ENCODE data around the gene SLC4A5. TPM values are rescaled to one million over a fixed set of nuclear protein-coding genes. Genes with fewer than 3 reads are reported as not detected.

SLC4A5 gene
- total RNA-seq, 1 experiment from 2014 or later, result not detected

DNA sequence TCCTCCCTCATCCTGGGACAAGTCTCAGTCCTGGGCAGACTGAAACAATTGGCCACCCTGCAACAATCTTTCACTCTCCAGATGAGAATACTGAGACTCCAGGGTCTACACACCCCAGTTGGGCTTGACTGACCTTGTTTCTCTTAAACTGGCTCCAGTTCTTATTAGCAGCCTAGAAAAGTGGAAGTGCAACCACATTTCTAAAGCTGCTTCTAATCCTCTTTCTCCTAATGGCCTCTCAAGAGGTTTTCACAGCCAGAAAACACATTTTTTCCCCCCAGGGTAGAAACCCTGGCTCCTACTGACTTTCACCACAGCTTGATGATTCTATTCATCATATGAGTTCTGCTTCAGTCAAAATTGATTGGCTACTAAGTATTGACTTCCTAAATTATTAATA is 45.8 kb downstream of the SLC4A5 start:
- POLR2A ChIA-PET (ENCODE audit: unreplicated experiment), result no interaction called here
- CTCF ChIA-PET, result no interaction called here
- Histone ChIP-seq H3K27me3 (ENCODE audit: insufficient read depth, low read depth) (0 out of 2 replicates have a peak, but pooled peaks cover 17% of the 10 kb centered on the region), H4K20me1 (ENCODE audit: insufficient read depth) (no peaks in the 10 kb centered on the region), H3K9me3 (ENCODE audit: insufficient read depth, low read depth) (peaks cover 6% of the 10 kb centered on the region; the same call in 1 of the 2 replicates), H3F3A (ENCODE audit: insufficient read depth, low read depth) (no peaks in the 10 kb centered on the region), H2AFZ (no peak overlapping the region), H3K27ac (no peak overlapping the region), H3K79me2 (ENCODE audit: low read depth) (no peaks in the 10 kb centered on the region), H3K4me1 (replicated peaks; ENCODE audit: insufficient read depth) (no peaks in the 10 kb centered on the region), H3K4me3 (no peak overlapping the region), H3K36me3 (ENCODE audit: low read depth) (no peaks in the 10 kb centered on the region), H3K4me2 (no peak overlapping the region), H3K9me2 (ENCODE audit: insufficient read depth) (no peaks in the 10 kb centered on the region)
- TF ChIP-seq, protein P1, sequence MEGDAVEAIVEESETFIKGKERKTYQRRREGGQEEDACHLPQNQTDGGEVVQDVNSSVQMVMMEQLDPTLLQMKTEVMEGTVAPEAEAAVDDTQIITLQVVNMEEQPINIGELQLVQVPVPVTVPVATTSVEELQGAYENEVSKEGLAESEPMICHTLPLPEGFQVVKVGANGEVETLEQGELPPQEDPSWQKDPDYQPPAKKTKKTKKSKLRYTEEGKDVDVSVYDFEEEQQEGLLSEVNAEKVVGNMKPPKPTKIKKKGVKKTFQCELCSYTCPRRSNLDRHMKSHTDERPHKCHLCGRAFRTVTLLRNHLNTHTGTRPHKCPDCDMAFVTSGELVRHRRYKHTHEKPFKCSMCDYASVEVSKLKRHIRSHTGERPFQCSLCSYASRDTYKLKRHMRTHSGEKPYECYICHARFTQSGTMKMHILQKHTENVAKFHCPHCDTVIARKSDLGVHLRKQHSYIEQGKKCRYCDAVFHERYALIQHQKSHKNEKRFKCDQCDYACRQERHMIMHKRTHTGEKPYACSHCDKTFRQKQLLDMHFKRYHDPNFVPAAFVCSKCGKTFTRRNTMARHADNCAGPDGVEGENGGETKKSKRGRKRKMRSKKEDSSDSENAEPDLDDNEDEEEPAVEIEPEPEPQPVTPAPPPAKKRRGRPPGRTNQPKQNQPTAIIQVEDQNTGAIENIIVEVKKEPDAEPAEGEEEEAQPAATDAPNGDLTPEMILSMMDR (conservative IDR thresholded peaks at IDR 0.05), result no peak
- TF ChIP-seq EZH2 (IDR thresholded peaks at IDR 0.05; ENCODE audit: low read depth), result no peak
- BruUV-seq (replicated peaks), result no TSS peak
- no peak for DNase-seq
- intact Hi-C loops (cut with micrococcal nuclease; ENCODE audit: unreplicated experiment), result no loop called here

DNA sequence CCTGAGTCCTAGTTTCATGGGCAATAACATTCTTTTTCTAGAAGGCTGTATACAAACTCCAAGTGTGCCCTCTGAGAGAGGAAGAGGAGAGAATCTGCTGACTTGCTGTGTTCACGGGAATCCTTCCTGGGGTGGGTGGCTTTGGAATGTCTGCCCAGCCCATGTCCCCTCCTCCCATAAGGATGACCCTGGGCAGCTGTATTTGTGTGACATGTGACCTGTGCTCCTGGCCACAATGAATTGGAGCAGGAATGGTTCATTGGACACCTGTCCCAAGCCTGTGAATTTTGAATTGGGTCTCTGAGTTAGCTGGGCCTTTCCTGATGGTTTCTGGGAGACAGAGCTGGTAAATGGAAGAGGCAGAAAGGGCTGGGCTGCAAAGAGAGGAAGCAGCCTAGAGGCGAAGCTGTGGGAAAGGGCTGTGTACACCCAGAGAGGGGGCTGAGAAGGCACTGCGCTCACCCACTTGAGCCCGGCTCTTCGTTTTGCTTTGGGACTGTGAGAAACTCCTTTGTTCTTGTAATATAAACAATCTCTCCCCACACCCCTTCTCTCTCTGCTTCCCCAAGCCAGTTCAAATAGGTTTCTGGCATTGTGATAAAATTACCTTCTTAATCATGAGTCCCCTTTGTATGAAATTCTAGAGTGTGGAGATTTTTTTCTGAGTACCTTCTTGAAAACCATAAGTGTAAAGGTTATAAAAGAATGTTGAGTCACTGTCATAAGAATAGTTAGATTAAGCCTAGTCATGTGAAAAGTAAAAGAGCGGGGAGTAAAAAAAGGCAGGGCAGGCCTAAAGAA is 49.8 kb downstream of the SLC4A5 start:
- ChIA-PET POLR2A (ENCODE audit: unreplicated experiment) (no interaction called here), CTCF (no interaction called here)
- no peak overlapping the region for H3K4me3 ChIP-seq
- no peak for DNase-seq
- peaks cover 6% of the 10 kb centered on the region; the same call in 1 of the 2 replicates for H3K9me3 ChIP-seq (ENCODE audit: insufficient read depth, low read depth)
- H3F3A ChIP-seq (ENCODE audit: insufficient read depth, low read depth), result no peaks in the 10 kb centered on the region
- H3K27ac ChIP-seq, result no peak overlapping the region
- H3K79me2 ChIP-seq (ENCODE audit: low read depth), result no peaks in the 10 kb centered on the region
- no peak for TF ChIP-seq EZH2 (IDR thresholded peaks at IDR 0.05; ENCODE audit: low read depth)
- TF ChIP-seq, protein P1 (conservative IDR thresholded peaks at IDR 0.05), result no peak
- H3K9me2 ChIP-seq (ENCODE audit: insufficient read depth), result no peaks in the 10 kb centered on the region
- H3K36me3 ChIP-seq (ENCODE audit: low read depth), result no peaks in the 10 kb centered on the region
- H2AFZ ChIP-seq, result no peak overlapping the region
- intact Hi-C loops (cut with micrococcal nuclease; ENCODE audit: unreplicated experiment), result no loop called here
- H3K4me2 ChIP-seq, result no peak overlapping the region
- peaks cover 12% of the 10 kb centered on the region; the same call in 1 of the 2 replicates for H3K27me3 ChIP-seq (ENCODE audit: insufficient read depth, low read depth)
- no TSS peak for BruUV-seq (replicated peaks)
- no peaks in the 10 kb centered on the region for H4K20me1 ChIP-seq (ENCODE audit: insufficient read depth)
- H3K4me1 ChIP-seq (replicated peaks; ENCODE audit: insufficient read depth), result no peaks in the 10 kb centered on the region

DNA sequence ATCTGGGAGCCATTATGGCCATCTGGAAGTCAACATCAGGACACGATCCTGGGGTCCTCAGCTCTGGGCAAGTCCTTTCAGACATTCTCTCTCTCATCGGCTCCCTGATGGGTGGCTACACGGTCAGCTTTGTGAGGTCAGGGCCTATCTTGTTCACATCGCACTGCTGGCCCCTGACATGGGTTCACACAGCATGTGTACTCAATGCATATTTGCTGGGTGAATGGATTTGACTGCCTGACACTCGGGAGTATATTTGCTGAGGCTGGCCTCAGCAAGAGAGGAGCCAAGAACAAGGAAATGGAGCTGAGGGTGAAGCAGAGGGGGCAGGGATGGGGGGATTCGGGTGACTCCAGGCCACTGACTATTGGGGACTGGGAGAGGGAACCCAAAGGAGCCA is 50.5 kb downstream of the SLC4A5 start:
- Histone ChIP-seq H3K27me3 (ENCODE audit: insufficient read depth, low read depth) (peaks cover 13% of the 10 kb centered on the region; the same call in 1 of the 2 replicates), H3K9me2 (ENCODE audit: insufficient read depth) (no peaks in the 10 kb centered on the region), H3F3A (ENCODE audit: insufficient read depth, low read depth) (no peaks in the 10 kb centered on the region), H3K4me2 (no peak overlapping the region), H2AFZ (no peak overlapping the region), H4K20me1 (ENCODE audit: insufficient read depth) (no peaks in the 10 kb centered on the region), H3K9me3 (ENCODE audit: insufficient read depth, low read depth) (no peaks in the 10 kb centered on the region), H3K4me3 (no peak overlapping the region), H3K27ac (no peak overlapping the region), H3K36me3 (ENCODE audit: low read depth) (no peaks in the 10 kb centered on the region), H3K4me1 (replicated peaks; ENCODE audit: insufficient read depth) (no peaks in the 10 kb centered on the region), H3K79me2 (ENCODE audit: low read depth) (no peaks in the 10 kb centered on the region)
- ChIA-PET CTCF (no interaction called here), POLR2A (ENCODE audit: unreplicated experiment) (no interaction called here)
- no peak for DNase-seq
- TF ChIP-seq EZH2 (IDR thresholded peaks at IDR 0.05; ENCODE audit: low read depth), result no peak
- TF ChIP-seq, protein P1 (conservative IDR thresholded peaks at IDR 0.05), result no peak
- intact Hi-C loops (cut with micrococcal nuclease; ENCODE audit: unreplicated experiment), result no loop called here
- BruUV-seq (replicated peaks), result no TSS peak
